ENCODE data around the gene CYSLTR2. TPM values are rescaled to one million over a fixed set of nuclear protein-coding genes. Genes with fewer than 3 reads are reported as not detected.

CYSLTR2 gene
- total RNA-seq, 1 donor: not detected

DNA sequence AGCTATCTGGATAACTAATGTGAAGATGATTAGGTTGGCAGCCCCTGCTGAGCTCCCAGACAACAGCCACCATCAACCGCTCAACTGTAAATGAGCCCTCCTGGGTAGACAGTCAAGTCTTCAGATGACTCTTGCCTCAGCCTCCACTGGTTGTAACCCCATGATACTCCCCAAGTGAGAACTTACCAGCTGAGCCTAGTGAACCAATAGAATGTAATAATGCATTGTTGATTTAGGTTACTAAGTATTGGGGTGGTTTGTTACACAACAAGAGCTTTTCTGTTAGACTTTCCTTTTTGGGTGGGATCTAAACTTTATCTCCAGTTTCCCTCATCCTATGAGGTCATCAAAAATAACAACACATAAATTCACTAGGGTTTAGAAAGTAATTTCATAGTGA, 69.4 kb downstream of the CYSLTR2 start:
- TF ChIP-seq, protein P1, sequence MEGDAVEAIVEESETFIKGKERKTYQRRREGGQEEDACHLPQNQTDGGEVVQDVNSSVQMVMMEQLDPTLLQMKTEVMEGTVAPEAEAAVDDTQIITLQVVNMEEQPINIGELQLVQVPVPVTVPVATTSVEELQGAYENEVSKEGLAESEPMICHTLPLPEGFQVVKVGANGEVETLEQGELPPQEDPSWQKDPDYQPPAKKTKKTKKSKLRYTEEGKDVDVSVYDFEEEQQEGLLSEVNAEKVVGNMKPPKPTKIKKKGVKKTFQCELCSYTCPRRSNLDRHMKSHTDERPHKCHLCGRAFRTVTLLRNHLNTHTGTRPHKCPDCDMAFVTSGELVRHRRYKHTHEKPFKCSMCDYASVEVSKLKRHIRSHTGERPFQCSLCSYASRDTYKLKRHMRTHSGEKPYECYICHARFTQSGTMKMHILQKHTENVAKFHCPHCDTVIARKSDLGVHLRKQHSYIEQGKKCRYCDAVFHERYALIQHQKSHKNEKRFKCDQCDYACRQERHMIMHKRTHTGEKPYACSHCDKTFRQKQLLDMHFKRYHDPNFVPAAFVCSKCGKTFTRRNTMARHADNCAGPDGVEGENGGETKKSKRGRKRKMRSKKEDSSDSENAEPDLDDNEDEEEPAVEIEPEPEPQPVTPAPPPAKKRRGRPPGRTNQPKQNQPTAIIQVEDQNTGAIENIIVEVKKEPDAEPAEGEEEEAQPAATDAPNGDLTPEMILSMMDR (IDR thresholded peaks at IDR 0.05; ENCODE audit: insufficient read depth, low read length): no peak
- no peak overlapping the region for H3K4me3 ChIP-seq (ENCODE audit: low read depth, low read length)
- no peak for DNase-seq (ENCODE audit: low read depth)

DNA sequence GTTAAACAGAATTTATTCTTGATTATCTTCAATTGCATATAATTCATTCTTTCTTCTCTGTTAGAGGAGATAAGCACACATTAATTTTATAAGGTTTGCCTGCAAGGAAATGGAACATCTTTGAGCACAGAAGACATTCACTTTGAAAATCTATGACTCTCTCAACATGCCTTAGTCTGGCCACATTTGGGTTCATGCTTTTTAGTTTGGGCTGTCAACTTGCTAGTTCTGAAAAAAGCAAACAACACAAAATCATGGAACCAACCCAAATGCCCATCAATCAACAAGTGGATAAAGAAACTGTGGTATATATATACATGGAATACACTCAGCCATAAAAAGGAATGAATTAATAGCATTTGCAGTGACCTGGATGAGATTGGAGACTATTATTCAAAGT, 71.5 kb downstream of the CYSLTR2 start:
- DNase-seq (ENCODE audit: low read depth): no peak
- TF ChIP-seq, protein P1 (IDR thresholded peaks at IDR 0.05; ENCODE audit: insufficient read depth, low read length): no peak
- H3K4me3 ChIP-seq (ENCODE audit: low read depth, low read length): no peak overlapping the region

DNA sequence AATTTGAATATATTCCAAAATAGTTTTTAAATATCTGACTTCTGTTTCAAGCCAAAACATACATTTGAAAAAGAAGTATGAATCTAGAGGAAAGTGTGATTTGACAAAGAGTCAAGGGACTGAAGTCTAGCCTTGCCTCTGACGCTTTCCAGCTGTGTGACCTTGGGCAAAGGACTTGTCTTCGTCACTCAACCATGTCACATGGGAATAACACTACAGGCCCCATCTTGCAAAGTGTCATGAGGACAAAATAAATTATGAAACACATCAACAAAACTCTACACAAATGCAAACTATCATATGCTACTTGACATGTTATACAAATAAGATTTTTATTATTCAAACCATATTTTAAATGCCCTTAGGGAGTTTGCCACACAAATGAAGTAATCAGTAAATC, 73.0 kb downstream of the CYSLTR2 start:
- TF ChIP-seq, protein P1 (IDR thresholded peaks at IDR 0.05; ENCODE audit: insufficient read depth, low read length): no peak
- DNase-seq (ENCODE audit: low read depth): no peak
- H3K4me3 ChIP-seq (ENCODE audit: low read depth, low read length): no peak overlapping the region

DNA sequence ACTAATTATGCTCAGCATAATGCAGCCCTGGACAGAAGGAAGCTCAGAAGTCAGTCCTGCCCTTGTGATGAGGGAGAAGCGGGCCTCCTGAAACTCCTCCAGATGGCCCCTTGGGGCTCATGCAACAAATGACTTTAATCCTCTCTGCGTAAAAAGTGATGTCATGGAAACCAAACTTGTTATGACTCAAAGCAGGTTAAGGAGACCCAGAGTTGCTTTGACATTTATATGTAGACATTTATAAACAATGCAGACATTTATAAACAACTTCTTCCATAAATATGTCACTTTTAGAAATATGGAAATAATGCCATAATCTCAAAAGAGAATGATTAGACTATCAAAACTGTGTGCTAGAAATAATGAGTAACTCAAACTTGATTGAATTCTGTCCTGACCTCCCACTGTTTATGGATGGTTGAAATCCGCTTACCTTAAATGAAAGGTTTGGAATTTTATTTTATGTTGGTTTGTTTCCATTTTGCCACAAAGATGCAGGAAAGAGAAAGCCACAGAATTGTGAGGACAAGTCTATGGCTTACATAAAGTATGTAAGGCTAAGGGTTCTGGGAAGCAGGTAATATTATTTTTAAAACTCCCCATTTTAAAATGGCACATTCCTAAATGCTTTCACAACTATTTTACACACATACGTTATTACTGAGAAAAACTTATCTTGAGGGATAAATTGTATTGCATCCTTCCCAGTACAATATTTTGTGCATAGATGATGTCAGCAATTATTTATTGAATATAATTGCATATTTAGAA, 73.7 kb downstream of the CYSLTR2 start:
- no peak overlapping the region for H3K4me3 ChIP-seq (ENCODE audit: low read depth, low read length)
- DNase-seq (ENCODE audit: low read depth): no peak
- TF ChIP-seq, protein P1 (IDR thresholded peaks at IDR 0.05; ENCODE audit: insufficient read depth, low read length): no peak

DNA sequence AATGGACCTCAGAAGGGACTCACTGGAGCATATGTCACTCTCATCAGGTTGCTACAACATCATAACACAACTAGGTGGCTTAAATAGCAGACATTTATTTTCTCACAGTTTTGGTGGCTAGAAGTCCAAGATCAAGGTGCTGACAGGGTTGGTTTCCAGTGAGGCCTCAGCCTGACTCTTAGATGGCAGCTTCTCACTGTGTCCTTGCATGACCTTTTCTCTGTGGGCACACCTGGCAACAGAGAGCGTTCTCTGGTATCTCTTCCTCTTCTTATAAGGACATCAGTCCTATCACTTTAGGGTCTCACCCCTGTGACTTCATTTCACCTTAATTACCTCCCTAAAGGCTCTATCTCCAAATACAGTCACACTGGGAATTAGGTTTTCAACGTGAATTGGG, 74.5 kb downstream of the CYSLTR2 start:
- TF ChIP-seq, protein P1 (IDR thresholded peaks at IDR 0.05; ENCODE audit: insufficient read depth, low read length): no peak
- no peak for DNase-seq (ENCODE audit: low read depth)
- no peak overlapping the region for H3K4me3 ChIP-seq (ENCODE audit: low read depth, low read length)

DNA sequence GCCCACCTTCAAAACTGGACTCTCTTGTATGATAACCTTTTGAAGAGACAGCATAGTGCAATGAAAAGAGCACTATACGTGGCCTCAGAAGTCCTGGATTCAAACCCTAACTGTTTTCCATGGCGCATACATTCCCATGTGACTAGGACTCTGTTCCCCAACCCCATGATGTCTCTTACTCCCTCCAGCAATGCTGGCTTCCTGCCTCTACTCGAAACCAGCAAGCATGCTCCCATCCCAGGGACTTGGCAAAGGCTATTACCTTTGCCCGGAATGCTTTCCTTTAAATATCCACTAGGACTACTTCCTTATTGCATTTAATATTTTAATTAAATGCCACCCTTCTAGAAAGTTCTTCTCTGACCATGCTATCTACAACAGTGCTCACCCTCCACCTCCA, 75.1 kb downstream of the CYSLTR2 start:
- no peak overlapping the region for H3K4me3 ChIP-seq (ENCODE audit: low read depth, low read length)
- DNase-seq (ENCODE audit: low read depth): no peak
- TF ChIP-seq, protein P1 (IDR thresholded peaks at IDR 0.05; ENCODE audit: insufficient read depth, low read length): no peak

DNA sequence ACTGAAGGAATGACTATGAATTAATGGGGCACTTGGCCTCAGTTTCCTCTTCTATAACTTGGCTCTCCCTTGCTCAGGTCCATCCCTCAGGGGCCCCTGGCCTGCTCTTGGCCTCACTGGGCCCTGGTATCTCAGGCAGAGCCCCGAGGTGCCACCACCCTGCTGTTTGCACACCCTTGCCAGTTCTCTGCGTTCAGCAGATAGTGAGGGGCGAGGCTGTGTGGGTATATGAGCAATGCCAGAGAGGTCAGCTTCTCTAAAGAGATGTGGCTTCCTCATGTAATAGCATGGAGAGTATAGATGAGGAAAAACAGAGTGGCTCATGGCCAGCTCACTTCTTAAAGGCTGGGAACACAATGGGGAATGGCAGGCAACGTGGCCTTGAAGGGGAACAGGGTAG, 76.1 kb downstream of the CYSLTR2 start:
- no peak overlapping the region for H3K4me3 ChIP-seq (ENCODE audit: low read depth, low read length)
- DNase-seq (ENCODE audit: low read depth): no peak
- TF ChIP-seq, protein P1 (IDR thresholded peaks at IDR 0.05; ENCODE audit: insufficient read depth, low read length): no peak

Data from fibroblast of the aortic adventitia (primary cell).